Measurements from ENCODE around the gene BAZ2B.

- no peak for TF ChIP-seq POLR2A (IDR thresholded peaks at IDR 0.05; ENCODE audit: low read length)
- no peak for TF ChIP-seq GATA1 (IDR thresholded peaks at IDR 0.05; ENCODE audit: low read depth, low read length)
Measured at GRCh38 chr2:159546716-159547430, 69.5 kb downstream of the BAZ2B start.

All from erythroblast (primary cell).